HUES64 (cell line): ENCODE measurements around the gene CISTR.

Experiments
- H3K27ac ChIP-seq: 2 replicates; pipeline ENCODE4 v1.7.0; 2013; ENCODE audit warnings: low read depth, low read length, inconsistent platforms
- H3K27me3 ChIP-seq: 2 replicates; pipeline ENCODE4 v1.6.1; 2013; ENCODE audit warnings: mild to moderate bottlenecking, low read length; ENCODE audit not compliant: insufficient read depth
- H3K36me3 ChIP-seq: 2 replicates; pipeline ENCODE4 v1.6.1; 2013; ENCODE audit warnings: mild to moderate bottlenecking, low read length; ENCODE audit not compliant: insufficient read depth
- H3K4me1 ChIP-seq: 2 replicates; pipeline ENCODE4 v1.6.1; 2013; ENCODE audit warnings: mild to moderate bottlenecking, low read length, moderate library complexity; ENCODE audit not compliant: insufficient read depth
- H3K4me3 ChIP-seq: 2 replicates; pipeline ENCODE4 v1.5.1; 2013; ENCODE audit warnings: mild to moderate bottlenecking, low read length, moderate library complexity
- H3K9ac ChIP-seq: 2 replicates; pipeline ENCODE4 v1.6.1; 2013; ENCODE audit warnings: mild to moderate bottlenecking, low read depth, low read length
- H3K9me3 ChIP-seq: 2 replicates; pipeline ENCODE4 v1.6.1; 2013; ENCODE audit warnings: low read depth, low read length; ENCODE audit not compliant: insufficient read depth
- WGBS: fragments of 150-250, 120-280 bp; methylation state at CpG from one replicate; pipeline ENCODE4 v1.1.7; 2013; ENCODE audit warnings: missing lambda C conversion rate; 5-methylcytosine and 5-hydroxymethylcytosine counted together

CISTR gene

DNA sequence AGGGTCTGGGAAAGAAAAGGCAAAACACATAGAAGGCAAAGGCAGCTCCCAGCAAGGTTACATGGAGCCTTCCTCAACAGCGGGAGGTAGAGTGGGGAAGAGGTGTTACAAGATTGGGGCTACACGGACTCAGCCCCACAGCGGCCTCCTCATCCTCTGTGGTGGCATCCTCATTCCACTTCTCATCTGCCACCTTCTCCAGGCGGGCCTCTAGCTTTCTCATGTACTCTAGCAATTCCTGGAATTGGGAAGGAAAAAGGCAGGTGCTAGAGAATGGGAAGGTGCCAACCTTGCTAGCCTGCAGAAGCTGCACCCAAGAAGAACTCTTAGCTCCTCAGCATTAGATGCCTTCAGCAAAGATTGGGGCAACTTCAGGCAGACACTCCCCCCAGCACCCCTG lies 37.8 kb downstream of the CISTR start:
- 84% methylated on average over 2 of the region's 4 CpGs for WGBS
- H3K36me3 ChIP-seq, result no peaks in the 10 kb centered on the region
- H3K4me1 ChIP-seq, result no peaks in the 10 kb centered on the region
- H3K27ac ChIP-seq, result no peak overlapping the region
- no peak overlapping the region for H3K9ac ChIP-seq
- H3K4me3 ChIP-seq, result no peak overlapping the region
- H3K9me3 ChIP-seq, result no peaks in the 10 kb centered on the region
- H3K27me3 ChIP-seq, result peaks cover 3% of the 10 kb centered on the region

DNA sequence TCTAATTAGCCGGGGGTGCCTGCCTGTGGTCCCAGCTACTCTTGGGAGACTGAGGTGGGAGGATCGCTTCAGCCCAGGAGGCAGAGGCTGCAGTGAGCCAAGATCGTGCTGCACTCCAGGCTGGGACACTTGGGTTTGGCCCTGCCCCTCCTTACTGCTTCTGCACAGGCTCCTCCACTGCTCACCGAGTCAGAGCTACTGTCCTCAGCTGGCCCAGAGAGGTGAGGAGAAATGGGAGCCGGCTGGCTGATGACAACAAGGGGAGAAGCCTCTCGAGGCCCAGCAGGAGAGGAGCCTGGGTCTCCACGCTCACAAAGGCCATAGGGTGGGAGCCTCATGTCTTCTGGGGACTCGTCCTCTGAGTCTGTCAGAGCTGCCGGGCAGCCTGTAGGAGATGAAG lies 38.3 kb downstream of the CISTR start:
- Histone ChIP-seq H3K27me3 (peaks cover 8% of the 10 kb centered on the region), H3K9ac (no peak overlapping the region), H3K4me3 (no peak overlapping the region), H3K27ac (no peak overlapping the region), H3K36me3 (no peaks in the 10 kb centered on the region), H3K9me3 (no peaks in the 10 kb centered on the region), H3K4me1 (no peaks in the 10 kb centered on the region)
- WGBS, result 89% methylated on average over 9 of the region's 9 CpGs

DNA sequence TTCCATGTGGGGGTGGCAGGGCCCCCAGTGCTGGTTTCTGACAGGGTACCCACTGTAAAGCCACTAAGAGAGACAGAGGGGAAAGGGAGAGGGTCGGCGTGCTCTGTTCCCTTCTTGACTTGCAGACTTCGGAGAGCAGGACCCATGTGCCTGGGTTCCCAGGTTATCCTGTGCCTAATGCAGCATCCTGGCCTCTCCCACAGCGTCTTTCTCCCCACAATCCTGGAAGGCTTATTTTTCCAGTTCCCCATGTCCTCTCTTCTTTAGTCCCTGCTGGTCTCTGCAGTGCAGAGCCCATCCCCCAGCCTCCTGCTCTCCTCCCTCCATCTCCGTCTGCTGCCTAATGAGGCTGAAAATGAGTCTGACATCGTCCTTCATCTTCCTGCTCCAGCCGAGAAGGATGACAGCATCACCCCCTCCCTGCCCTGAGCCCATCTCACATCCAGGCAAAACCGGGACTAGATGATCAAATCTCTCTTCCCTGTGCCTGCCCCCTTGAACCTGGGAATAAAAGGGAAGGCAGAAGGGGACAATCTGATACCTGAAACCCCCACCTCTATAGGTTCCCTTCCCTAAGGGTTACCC lies 39.6 kb downstream of the CISTR start:
- no peak overlapping the region; the same call in 1 of the 2 replicates for H3K9ac ChIP-seq
- no peaks in the 10 kb centered on the region for H3K36me3 ChIP-seq
- peaks cover 9% of the 10 kb centered on the region for H3K27me3 ChIP-seq
- H3K4me1 ChIP-seq, result no peaks in the 10 kb centered on the region
- 78% methylated on average over 8 of the region's 8 CpGs for WGBS
- H3K4me3 ChIP-seq, result no peak overlapping the region
- H3K27ac ChIP-seq, result no peak overlapping the region
- no peaks in the 10 kb centered on the region for H3K9me3 ChIP-seq

DNA sequence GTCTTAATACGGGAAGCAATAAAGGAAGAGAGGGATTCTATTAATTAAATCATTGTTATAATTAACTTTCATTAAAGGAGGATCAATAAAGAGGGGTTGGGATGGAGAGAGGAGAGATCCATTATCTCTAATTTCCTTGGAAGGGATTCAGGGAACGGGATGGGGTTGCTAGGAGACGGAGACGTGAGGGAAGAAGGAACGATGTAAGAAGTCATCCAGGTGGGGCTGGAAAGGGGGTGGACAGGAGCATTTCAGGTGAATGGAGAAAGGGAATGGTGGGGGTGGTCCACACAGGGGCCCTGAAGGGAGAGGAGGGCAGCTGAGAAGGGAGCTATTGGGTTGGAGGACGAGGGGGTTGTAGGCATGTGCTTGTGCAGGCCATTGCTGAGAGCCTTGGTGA lies 41.7 kb downstream of the CISTR start:
- no peak overlapping the region for H3K9ac ChIP-seq
- H3K27ac ChIP-seq, result no peak overlapping the region
- 75% methylated on average over 5 of the region's 6 CpGs for WGBS
- no peaks in the 10 kb centered on the region for H3K4me1 ChIP-seq
- H3K9me3 ChIP-seq, result no peaks in the 10 kb centered on the region
- peaks cover 14% of the 10 kb centered on the region for H3K27me3 ChIP-seq
- no peak overlapping the region for H3K4me3 ChIP-seq
- H3K36me3 ChIP-seq, result no peaks in the 10 kb centered on the region

DNA sequence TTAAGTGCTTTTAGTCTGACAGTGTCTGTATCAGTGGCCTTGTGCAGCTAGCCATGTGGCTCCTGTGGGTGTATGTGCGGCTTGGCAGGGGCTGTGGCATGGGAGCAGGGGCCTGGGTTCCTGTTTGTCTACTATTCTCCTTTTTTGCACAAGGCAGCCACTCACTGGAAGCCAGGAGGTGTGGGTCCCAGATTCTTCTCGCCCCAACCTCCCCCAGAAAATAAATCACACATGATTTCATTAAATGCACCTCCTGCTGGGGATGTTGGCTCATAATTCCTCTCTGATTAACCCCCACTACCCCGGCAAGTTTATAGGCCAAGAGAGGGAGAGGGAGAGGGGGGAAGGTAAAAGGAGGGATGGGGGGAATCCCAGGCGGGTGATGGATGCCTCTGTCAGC lies 42.1 kb downstream of the CISTR start:
- no peak overlapping the region for H3K27ac ChIP-seq
- H3K4me3 ChIP-seq, result no peak overlapping the region
- H3K9ac ChIP-seq, result no peak overlapping the region
- H3K36me3 ChIP-seq, result no peaks in the 10 kb centered on the region
- peaks cover 14% of the 10 kb centered on the region for H3K27me3 ChIP-seq
- H3K9me3 ChIP-seq, result no peaks in the 10 kb centered on the region
- 90% methylated on average over 3 of the region's 4 CpGs for WGBS
- H3K4me1 ChIP-seq, result no peaks in the 10 kb centered on the region

DNA sequence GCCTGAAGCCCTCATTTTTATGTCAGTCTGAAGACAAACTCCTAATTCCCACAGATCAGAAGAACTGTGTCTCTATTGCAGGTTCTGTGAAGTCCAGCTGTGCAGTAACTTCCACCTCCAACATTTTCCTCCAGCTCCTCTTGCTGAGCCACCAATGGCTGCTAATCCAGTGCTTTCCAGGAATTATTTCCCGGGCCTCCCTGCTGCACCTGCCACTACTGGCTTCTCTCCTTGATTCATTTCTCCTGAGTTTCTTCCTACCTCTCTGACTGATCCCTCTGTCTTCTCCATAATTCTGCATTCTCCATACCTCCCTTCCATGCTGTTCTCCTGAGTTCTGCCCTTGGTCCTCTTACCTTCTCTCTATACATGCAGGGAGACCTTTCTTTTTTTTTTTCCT lies 45.7 kb downstream of the CISTR start:
- WGBS, result 86% methylated on average over 1 of the region's 1 CpG
- H3K27ac ChIP-seq, result no peak overlapping the region
- H3K36me3 ChIP-seq, result no peaks in the 10 kb centered on the region
- peaks cover 27% of the 10 kb centered on the region for H3K27me3 ChIP-seq
- no peak overlapping the region for H3K4me3 ChIP-seq
- no peaks in the 10 kb centered on the region for H3K4me1 ChIP-seq
- H3K9ac ChIP-seq, result no peak overlapping the region
- no peaks in the 10 kb centered on the region for H3K9me3 ChIP-seq

DNA sequence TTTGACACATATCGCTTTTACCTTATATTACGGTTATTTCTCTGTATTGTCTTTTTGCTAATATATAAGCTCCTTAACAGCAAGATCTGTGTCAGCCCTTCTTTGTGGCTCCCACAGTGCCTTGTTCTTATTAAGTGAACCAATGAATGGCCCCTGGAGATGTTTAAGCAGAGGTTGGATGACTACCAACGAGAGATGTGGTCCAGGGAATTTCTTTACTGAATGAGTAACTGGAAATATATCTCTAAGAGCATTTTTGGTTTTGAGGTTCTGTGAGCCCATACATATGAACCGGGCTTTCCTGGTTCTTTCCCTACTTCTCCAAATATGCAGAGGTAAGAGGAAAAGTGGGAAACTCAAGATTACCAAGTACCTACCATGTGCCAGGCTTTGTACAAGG lies 48.0 kb downstream of the CISTR start:
- no peak overlapping the region for H3K27ac ChIP-seq
- H3K9ac ChIP-seq, result no peak overlapping the region
- 82% methylated on average over 4 of the region's 4 CpGs for WGBS
- no peak overlapping the region for H3K4me3 ChIP-seq
- H3K27me3 ChIP-seq, result peaks cover 44% of the 10 kb centered on the region
- no peaks in the 10 kb centered on the region for H3K36me3 ChIP-seq
- no peaks in the 10 kb centered on the region for H3K9me3 ChIP-seq
- no peaks in the 10 kb centered on the region for H3K4me1 ChIP-seq

DNA sequence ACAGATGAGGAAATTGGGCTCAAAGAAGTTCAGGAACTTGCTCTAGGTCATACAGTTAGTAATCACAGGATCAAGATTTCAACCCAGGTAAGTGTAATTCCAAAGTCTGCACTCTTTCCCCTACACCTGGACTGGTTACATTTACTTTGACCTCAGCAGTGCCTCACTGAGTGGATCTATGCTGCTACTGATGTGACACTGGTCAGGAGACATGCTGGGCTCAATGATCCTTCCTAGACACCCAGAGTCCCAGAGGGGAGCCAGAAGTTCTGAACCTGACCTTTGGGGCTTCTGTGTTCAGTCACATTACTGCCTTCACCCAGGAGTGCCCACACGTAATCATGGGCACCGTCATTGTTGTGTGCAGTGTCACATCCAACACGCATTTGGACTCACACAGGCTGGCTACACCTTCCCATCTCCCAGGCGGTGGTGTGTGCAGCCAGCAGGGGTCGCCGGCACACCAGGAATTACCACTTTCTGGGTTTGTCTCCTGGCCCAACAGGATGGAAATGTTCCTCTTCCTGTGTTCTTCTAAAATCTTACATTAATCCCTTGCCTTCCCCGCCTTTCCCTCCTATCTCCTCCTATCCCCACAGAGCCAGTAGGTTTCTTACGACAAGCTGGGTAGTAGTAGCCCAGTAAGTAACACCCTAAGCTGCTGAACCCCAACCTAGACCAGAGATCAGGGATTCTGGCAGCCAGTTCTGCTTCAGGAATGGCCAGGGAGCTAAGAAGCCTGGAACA lies 50.1 kb downstream of the CISTR start:
- Histone ChIP-seq H3K27me3 (peaks cover 61% of the 10 kb centered on the region), H3K9ac (no peak overlapping the region), H3K9me3 (no peaks in the 10 kb centered on the region), H3K4me1 (peaks cover 4% of the 10 kb centered on the region; the same call in 1 of the 2 replicates), H3K4me3 (no peak overlapping the region), H3K36me3 (no peaks in the 10 kb centered on the region), H3K27ac (no peak overlapping the region)
- 3% methylated on average over 8 of the region's 8 CpGs for WGBS

DNA sequence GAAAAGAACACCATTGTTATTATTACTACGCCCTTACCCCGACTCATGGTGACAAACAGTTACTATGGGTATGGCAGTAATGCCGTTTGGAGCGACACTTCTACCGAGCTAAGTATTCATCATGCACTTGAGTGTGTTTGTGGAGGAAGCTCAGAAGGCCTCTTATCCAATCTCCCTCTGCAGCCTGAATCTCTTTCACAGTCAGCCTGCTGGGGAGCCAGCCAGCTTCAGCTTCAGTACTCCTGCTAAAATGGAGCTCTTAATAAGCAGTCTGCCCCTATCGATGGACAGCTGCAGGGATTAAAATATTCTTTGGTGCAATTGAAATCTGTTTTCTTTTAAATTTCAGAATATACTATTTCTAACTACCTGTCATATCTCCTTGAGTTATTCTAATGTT lies 51.2 kb downstream of the CISTR start:
- Histone ChIP-seq H3K27me3 (peaks cover 64% of the 10 kb centered on the region), H3K9ac (no peak overlapping the region), H3K36me3 (no peaks in the 10 kb centered on the region), H3K4me3 (no peak overlapping the region), H3K9me3 (no peaks in the 10 kb centered on the region), H3K27ac (no peak overlapping the region), H3K4me1 (peaks cover 12% of the 10 kb centered on the region)
- WGBS, result 62% methylated on average over 5 of the region's 6 CpGs

DNA sequence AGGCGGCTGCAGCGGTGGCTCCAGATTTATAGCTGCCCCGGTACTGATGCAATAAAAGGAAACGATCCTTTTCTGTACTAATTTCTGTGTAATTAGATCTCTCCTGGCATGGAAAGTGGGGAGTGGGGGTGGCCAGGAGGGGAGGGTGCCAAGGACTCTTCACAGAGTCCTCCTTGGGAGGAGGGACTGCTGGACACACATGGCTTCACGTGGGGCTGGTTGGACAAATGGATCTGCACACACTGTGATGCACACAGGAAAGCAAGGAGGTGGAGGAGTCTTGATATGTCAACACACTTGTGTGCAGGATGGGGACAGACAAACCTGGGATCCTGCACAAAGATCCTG lies 52.1 kb downstream of the CISTR start:
- Histone ChIP-seq H3K4me1 (peaks cover 17% of the 10 kb centered on the region), H3K27ac (no peak overlapping the region), H3K36me3 (no peaks in the 10 kb centered on the region), H3K27me3 (peaks cover 73% of the 10 kb centered on the region), H3K4me3 (no peak overlapping the region), H3K9me3 (no peaks in the 10 kb centered on the region), H3K9ac (no peak overlapping the region)
- WGBS, result 82% methylated on average over 5 of the region's 5 CpGs

DNA sequence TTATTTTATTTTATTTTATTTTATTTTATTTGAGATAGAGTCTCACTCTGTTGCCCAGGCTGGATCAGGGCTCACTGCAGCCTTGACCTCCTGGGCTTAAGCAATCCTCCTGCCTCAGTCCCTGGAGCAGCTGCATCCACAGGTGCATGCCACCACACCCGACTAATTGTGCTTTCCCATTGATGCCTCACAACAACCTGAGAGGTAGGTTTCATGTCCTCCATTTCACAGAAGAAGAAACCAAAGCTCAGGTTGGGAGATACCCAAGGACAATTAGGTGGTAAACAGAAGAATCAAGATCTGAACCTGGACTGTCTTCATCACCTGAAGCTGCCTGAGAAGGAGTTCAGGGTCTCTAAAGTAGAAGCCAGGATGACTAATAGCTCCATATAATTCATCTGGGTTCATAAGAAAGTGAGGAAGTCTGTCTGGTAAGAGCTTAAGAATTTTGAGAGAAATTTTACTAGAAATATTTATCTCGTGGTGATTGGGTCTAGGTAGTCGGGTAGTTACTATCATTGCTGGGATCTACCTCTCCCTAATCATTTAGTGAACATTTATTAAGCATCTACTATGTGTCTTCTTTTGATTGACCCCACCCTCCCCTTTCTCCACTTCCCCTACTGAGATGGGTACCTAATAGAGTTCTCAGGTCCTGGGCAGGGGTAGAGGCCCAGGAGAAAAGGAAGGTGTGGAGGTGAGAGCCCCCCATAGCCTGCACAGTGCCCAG lies 52.7 kb downstream of the CISTR start:
- Histone ChIP-seq H3K4me3 (no peak overlapping the region), H3K27me3 (peaks cover 79% of the 10 kb centered on the region), H3K27ac (no peak overlapping the region), H3K36me3 (no peaks in the 10 kb centered on the region), H3K9me3 (no peaks in the 10 kb centered on the region), H3K9ac (no peak overlapping the region), H3K4me1 (peaks cover 23% of the 10 kb centered on the region)
- 81% methylated on average over 2 of the region's 3 CpGs for WGBS
